Right lung (tissue), 10 donors: ENCODE data around the gene PLEKHH3. TPM values are rescaled to one million over a fixed set of nuclear protein-coding genes. Genes with fewer than 3 reads are reported as not detected.
A peak's percentile ranks its signal among the peaks of the same experiment; 100 is the strongest.

Source experiments
- DNase-seq, 2 donors: peaks; one replicate each; pipeline ENCODE4 v3.0.0-alpha.2; 2013
- long read RNA-seq, 8 donors: transcript quantifications; one replicate each; lab custom pipeline, GENCODE V29; 2026
- polyA plus RNA-seq, 5 donors: library from polyadenylated mRNA; unstranded; fragments of 120-200 nt; gene quantifications; one replicate each; pipeline versions ENCODE4 v1.2.1 to v1.2.3, GENCODE V29; 2013; ENCODE audit warnings: inconsistent platforms in 1 of 5, low replicate concordance in 1 of 5; ENCODE audit not compliant: insufficient read length in 5 of 5, insufficient read depth in 1 of 5

PLEKHH3 gene
- 10 to 100 TPM; 23.9 to 58.4 (median 34.9) TPM for polyA plus RNA-seq
- long read RNA-seq, donor 1, full-length matches to known transcripts = 9 of 14 reads
- long read RNA-seq, donor 1, partial matches to known transcripts = 5 of 14 reads
- long read RNA-seq, donor 1, other reads (novel, unspliced or antisense) = 0 of 14 reads
- long read RNA-seq, donor 2, partial matches to known transcripts = 0 of 6 reads
- long read RNA-seq, donor 2, other reads (novel, unspliced or antisense) = 0 of 6 reads
- long read RNA-seq, donor 3, partial matches to known transcripts = 8 of 13 reads
- long read RNA-seq, donor 3, other reads (novel, unspliced or antisense) = 0 of 13 reads
- long read RNA-seq, donor 4, partial matches to known transcripts = 0 of 1 reads
- long read RNA-seq, donor 4, other reads (novel, unspliced or antisense) = 0 of 1 reads
- long read RNA-seq, donor 5, full-length matches to known transcripts = 4 of 4 reads
- long read RNA-seq, donor 5, partial matches to known transcripts = 0 of 4 reads
- long read RNA-seq, donor 5, other reads (novel, unspliced or antisense) = 0 of 4 reads
- long read RNA-seq, donor 6, partial matches to known transcripts = 0 of 5 reads
- long read RNA-seq, donor 6, other reads (novel, unspliced or antisense) = 0 of 5 reads
- long read RNA-seq, donor 7, partial matches to known transcripts = 0 of 3 reads
- long read RNA-seq, donor 7, other reads (novel, unspliced or antisense) = 0 of 3 reads
- long read RNA-seq, donor 8, partial matches to known transcripts = 0 of 1 reads
- long read RNA-seq, donor 8, other reads (novel, unspliced or antisense) = 0 of 1 reads

GRCh38 chr17:42676424-42677011 lies at the start of gene PLEKHH3:
Gene PLEKHH3 (minus strand): TSS chr17:42676994. CDS start chr17:42676563, 431 bp downstream.
- no peak for DNase-seq

GRCh38 chr17:42725143-42725542 lies 48.3 kb upstream of the PLEKHH3 start:
- DNase-seq = no peak

- no peak for DNase-seq
These were observed 46.8 kb upstream of the PLEKHH3 start for GRCh38 chr17:42723636-42724035.

GRCh38 chr17:42720996-42721583 lies 44.3 kb upstream of the PLEKHH3 start:
- peak; percentile 39 to 60 for DNase-seq

- no peak for DNase-seq
These were observed 32.8 kb upstream of the PLEKHH3 start for GRCh38 chr17:42709561-42709960.

GRCh38 chr17:42708588-42708987 lies 31.8 kb upstream of the PLEKHH3 start:
- DNase-seq = no peak

GRCh38 chr17:42706732-42707131 lies 29.9 kb upstream of the PLEKHH3 start:
- no peak for DNase-seq

GRCh38 chr17:42704837-42705494 lies 28.2 kb upstream of the PLEKHH3 start:
- DNase-seq = no peak

- no peak for DNase-seq
These were observed 27.7 kb upstream of the PLEKHH3 start for GRCh38 chr17:42704490-42704836.

- DNase-seq = no peak
These were observed 25.7 kb upstream of the PLEKHH3 start for GRCh38 chr17:42702446-42702845.

GRCh38 chr17:42700586-42701289 lies 23.9 kb upstream of the PLEKHH3 start:
- no peak for DNase-seq

- DNase-seq = no peak
These were observed 22.6 kb upstream of the PLEKHH3 start for GRCh38 chr17:42699415-42699740.

GRCh38 chr17:42698736-42699414 lies 22.1 kb upstream of the PLEKHH3 start:
- no peak for DNase-seq

- DNase-seq = no peak
These were observed 20.5 kb upstream of the PLEKHH3 start for GRCh38 chr17:42697108-42697811.

- no peak for DNase-seq
These were observed 18.7 kb upstream of the PLEKHH3 start for GRCh38 chr17:42695500-42695899.

- DNase-seq = no peak
These were observed 17.7 kb upstream of the PLEKHH3 start for GRCh38 chr17:42694524-42694923.

GRCh38 chr17:42692489-42692888 lies 15.7 kb upstream of the PLEKHH3 start:
- no peak for DNase-seq

- DNase-seq = no peak
These were observed 14.3 kb upstream of the PLEKHH3 start for GRCh38 chr17:42691021-42691545.

- no peak for DNase-seq
These were observed 13.8 kb upstream of the PLEKHH3 start for GRCh38 chr17:42690596-42690995.
